HG03095 (cell line): ENCODE results near the gene HNRNPR.
"Not testable (repeated sequence)": the region's sequence is repeated elsewhere in the genome, so short reads cannot be mapped to it uniquely, and the experiment has no call there.

Experiments
- ATAC-seq: cut with Tn5 transposase; IDR thresholded peaks from one replicate; pipeline ENCODE4 v1.9.1; 2021; ENCODE audit warnings: moderate library complexity; ENCODE audit not compliant: unreplicated experiment

Gene HNRNPR

DNA sequence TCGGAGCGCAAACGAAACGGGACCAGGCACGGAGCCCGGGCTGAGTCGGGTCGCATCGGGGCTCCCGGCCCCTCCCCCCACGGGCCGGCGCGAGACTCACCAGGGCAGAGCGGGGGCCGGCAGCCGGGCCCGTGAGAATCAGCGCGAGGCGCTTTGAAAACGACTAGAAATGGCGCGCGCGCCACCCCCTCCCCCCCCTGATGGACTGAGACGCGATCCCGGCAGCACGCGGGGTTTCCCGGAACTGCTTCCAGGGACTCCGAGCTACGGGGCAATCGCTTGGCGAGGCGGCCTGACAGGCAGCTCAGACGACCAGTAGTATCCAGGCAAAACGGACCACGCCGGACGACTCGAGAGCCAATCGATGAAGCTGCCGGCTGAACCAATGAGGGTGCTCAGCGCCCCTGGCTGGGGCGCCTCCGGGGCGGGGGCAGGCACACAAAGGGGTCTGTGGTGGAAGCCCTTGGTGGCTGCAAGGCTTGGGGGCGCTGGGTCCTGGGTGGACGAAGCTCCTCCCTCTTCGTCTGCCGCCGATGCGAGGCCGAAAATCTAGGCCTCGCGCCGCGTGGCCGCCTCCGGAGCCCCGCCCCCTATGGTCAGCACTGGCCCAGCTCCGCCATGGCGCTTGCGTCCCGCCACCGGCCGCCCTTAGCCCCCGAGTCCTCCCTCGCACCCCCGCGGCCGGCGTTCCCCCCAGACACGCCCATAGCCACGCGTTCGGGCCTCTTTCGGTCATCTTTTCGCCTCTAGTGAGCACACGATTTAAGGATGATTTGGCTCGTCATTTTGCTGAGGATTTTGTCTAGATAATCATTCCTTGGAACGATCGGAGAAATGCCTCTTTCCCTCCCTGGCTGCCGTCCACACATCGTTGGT is at the start of gene HNRNPR:
HNRNPR (minus strand) TSS at position 174 of the 876 bp plus-strand sequence. CDS start 3,276 bp downstream, outside the sequence.
- ATAC-seq = peak; percentile 88

DNA sequence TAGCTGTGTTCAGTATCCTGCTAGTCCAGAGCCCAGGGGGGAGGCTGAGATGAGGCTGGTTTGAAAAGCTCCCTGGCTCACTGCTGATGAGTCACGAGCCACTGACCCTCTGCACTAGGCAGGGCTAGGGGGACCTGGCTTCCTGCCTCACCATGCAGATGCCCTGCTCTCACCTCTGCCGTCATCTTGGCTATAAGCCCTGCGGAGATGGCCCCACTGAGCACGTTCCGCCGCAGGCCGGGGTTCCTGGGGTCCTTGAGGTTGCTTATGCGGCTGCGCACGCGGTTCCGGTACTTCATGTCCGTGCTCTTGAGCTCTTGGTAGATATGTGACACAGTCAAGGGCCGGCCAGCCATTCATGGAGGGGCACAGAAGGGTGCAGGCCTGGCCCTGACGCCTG is 49.6 kb upstream of the HNRNPR start:
- ATAC-seq = no peak

DNA sequence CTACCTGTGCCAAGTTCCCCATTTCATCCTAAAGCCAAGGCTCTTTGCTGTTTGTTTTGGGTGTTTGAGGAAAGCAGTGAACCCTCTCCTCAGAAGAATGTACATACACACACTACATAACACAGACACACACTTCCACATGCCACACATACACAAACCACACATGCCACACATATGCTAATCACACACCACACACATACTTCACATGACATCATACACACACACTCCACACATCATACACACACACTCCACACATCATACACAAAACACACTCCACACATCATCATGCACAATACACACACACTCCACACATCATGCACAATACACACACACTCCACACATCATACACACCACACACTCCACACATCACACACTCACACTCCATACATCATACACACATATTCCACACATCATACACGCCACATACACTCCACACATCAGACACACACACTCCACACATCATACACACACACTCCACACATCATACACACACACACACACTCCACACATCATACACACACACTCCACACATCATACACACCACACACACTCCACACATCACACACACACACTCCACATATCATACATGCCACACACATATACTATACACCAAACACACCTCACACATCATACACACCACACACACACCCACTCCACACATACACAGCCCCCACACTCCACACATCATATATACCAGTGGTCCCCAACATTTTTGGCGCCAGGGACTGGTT is 48.2 kb upstream of the HNRNPR start:
- no peak for ATAC-seq

DNA sequence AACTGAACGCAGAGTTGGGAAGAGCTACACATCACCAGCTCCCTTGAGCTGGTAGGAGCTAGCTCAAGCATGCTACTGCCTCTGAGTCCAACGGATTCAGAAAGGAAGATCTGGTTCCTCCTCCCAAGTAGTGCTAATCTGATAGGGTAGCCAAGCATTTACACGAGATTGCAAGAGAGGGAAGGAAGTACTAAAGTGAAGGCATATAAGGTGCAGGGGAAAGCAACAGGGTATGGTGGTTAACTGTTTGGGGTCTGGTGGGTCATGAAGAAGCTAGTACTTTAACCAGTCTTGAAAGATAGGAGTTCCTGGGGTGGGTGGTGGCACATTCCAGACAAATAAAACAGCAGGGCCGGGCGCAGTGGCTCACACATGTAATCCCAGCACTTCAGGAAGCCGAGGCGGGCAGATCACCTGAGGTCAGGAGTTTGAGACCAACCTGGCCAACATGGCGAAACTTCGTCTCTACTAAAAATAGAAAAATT is 45.8 kb upstream of the HNRNPR start:
- no peak for ATAC-seq

DNA sequence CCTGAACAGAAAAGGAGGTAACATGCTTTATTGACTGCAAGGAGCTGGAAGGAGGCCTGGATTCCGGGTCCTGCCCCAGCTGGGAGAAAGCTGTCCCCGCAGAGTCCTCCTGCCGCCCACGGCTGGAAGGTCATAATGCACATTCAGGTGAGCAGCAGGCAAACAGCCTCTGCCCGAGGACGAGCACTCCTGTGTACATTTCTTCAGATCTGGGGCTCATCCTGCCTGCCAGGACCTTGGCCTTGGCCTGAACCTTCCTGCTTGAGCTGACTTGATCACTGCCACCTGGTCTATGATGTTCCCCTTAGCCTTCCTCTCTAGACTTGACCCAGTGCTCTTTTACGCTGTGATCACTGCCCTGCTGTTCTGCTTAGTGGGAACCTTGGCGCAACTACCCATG is 43.4 kb upstream of the HNRNPR start:
- ATAC-seq = no peak

DNA sequence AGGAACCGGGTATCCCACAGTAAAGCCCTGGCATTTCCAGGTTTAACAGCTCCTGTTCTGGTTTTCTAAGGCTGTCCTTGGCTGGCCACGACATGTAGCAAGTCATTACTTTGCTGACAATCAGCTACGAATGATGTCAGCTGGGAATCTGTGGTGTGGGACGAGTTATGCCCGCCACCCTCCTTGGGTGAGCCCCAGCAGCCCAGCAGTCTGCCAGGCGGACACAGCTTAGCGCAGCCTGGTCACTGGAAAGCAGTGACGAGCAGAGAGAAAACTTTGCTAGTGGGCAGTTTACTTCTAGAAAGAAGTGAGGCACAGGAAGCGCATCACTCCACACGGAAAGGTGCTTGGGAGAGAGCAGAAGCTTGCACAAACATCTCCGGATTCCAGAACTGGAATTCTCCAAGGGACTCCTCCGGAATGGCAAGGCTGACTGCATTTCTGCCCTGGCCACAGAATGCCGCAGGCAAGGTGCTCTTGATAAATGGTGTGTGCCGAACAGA is 41.1 kb upstream of the HNRNPR start:
- no peak for ATAC-seq

DNA sequence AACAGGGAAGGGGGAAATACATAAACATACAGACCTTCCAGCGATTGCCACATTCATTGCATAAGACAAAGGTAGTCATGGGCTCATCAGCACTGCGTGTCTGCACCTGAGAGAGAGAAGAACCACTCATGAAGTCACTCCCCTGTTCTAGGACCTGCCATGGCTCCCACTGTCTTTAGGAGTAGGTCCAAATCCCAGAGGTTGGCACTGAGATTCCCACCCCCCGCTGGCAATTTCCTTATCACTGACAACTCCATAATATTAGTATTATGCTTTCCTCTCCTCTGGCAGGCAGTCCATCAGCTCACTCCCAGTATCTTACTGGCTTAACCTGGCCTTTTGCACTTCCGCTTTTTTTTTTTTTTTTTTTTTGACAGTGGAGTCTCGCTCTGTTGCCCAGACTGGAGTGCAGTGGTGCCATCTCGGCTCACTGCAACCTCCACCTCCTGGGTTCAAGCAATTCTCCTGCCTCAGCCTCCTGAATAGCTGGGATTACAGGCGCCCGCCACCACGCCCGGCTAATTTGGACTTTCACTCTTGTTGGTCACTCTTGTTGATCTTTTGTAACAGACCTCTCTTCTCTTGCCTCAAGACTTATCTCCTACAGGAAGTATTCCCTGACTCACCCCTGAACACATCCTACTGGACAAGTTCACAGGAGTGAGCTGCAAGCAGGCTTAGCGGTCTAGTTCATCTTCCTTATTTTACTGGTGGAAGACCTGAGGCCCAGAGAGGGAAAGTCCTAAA is 40.4 kb upstream of the HNRNPR start:
- ATAC-seq = no peak

DNA sequence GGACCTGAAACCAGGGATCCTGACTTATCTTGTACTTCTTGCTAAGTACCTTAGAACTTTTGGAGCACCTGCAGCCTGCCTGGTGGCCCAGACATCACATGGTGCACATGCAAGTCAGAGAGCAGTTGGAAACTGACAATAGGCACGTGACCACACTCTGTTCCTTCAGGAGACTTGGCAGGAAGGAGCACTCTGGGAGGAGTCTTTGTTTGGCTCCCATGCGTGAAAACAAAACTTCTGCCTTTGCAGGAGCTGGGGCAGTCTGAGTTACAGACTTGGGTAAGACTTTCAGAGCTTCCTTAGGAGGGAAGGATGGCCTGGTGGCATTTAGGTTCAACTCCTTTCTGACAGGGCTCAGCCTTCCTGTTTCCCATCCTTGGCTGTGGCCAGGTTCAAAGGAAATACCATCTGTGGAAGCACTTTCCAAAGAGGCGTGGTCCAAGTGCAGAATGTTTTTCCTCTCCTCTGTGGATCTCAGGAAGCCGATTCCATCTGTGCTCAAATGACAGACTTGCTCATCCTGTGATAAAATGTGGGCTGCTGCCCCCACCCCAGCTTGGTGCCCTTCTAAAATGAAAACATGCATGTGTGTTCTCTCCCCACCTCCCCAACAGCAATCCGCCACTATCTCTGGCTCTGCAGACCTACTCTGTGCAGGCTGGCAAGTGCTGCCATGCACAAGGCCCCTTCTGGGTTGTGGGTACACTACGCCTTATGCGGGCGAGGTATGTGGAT is 39.7 kb upstream of the HNRNPR start:
- no peak for ATAC-seq

DNA sequence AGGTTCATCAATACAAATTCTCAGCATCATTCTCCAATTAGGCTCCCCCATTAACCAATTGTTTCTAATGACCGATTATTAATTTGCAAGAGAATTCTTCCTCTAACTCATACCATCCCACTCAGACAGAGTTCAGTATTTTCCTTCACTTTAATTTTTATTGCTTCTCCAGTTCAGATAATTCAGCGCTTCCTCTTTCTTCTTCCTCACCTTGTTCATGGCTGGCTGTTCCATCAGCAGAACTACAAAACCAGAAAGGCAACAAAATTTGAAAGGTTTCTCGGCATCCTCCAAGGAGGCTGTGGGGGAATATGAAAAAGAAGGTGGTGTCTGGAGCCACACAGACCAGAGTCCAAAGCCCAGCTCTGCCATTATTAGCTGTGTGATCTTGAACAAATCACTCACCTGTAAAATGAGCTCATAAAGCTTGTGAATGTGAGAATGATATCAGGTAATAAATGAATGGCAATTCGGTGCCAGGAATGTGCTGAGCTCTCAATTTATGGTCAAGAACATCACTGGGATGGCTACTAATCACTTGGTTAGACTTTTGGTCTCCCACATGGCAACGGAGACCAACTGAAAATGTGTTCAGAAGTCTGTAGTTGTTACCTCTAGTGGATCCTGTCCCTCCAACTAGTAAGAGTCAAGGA is 37.3 kb upstream of the HNRNPR start:
- no peak for ATAC-seq

DNA sequence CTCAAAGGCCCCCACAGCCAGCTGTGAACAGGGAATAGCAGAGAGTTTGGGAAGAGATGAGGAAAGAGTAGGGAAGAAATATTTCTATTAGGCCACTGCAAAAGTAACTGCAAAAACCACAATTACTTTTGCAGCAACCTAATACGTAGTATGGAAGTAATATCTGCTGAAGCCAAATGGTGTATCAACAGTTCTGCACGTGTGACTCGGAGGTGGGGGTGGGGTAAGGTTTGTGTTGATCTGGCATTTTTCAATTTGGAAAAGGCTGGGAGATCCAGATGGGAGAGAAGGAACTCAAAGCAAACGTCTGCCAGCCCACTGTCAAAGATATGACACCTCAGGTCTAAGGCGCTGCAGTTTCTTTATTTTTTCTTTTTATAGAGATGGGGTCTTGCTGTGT is 36.6 kb upstream of the HNRNPR start:
- no peak for ATAC-seq

DNA sequence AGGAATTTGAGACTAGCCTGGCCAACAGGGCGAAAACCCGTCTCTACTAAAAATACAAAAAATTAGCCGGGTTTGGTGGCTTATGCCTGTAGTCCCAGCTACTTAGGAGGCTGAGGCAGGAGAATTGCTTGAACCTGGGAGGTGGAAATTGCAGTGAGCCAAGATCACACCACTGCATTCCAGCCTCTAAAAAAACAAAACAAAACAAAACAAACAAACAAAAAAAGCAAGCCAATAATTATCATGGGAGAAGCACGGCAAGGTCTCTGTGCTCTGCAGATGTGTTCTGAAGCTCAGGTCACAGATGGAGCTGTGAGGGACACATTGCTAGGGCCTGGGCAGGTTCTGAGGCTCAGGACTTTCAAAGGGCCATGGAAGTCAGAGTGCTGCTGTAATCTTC is 36.2 kb upstream of the HNRNPR start:
- ATAC-seq = not testable (repeated sequence)

DNA sequence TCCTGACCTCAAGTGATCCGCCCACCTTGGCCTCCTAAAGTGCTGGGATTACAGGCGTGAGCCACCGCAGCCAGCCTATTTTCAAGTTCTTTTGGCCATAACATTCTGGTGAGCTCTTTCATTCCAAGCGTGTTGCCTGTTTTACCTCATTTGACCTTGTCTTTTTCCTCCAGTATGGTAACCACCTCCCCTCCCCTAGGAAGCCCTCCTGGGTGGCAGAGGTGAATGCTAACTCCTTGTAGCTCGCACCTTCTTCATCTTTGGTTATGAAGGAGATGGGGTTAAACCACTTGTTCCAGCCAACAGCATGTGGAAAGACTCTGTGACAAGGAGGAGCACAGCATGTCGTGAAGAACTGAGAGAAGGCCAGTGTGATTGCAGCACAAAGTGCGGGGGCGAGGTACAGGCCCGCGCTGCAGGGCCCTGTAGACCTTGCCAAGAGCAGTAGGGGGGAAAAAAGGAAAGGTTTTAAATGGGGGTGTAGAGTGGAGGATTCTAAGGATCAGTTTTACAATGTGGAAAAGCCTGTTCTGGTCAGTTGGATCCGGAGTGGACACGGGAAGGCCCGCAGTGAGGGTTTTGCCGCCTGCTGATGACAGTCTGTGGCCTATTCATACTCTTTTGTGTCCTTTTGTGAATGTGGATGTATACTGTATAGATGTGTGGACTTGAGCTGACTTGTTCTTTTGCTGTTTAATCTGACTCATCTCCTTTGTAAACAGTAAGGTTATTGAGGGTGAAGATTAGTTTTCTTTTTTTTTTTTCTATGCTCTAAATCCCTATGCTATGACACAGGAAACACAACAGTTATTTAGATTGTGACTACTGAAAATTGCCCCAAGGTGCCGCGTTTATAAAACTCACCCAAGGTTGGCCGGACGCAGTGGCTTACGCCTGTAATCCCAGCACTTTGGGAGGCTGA is 33.1 kb upstream of the HNRNPR start:
- no peak for ATAC-seq

DNA sequence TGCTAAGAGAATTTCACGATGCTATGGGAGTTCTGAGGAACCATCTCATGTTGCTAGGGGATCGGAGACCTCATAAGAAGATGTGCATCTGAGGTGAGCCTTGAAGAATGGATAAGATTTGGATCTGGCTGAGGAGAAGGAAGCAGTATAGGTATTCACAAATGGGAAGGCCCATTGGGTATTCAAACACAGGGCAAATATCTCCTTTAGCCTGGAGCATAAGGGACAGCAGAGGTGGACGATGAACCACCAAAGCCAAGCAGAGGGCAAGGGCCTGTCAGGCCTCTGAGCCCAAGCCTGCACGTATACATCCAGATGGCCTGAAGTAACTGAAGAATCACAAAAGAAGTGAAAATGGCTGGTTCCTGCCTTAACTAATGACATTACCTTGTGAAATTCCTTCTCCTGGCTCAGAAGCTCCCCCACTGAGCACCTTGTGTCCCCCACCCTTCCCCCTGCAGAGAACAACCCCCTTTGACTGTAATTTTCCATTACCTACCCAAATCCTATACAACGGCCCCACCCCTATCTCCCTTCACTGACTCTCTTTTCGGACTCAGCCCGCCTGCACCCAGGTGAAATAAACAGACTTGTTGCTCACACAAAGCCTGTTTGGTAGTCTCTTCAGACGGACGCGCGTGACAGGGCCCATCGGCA is 30.1 kb upstream of the HNRNPR start:
- not testable (repeated sequence) for ATAC-seq

DNA sequence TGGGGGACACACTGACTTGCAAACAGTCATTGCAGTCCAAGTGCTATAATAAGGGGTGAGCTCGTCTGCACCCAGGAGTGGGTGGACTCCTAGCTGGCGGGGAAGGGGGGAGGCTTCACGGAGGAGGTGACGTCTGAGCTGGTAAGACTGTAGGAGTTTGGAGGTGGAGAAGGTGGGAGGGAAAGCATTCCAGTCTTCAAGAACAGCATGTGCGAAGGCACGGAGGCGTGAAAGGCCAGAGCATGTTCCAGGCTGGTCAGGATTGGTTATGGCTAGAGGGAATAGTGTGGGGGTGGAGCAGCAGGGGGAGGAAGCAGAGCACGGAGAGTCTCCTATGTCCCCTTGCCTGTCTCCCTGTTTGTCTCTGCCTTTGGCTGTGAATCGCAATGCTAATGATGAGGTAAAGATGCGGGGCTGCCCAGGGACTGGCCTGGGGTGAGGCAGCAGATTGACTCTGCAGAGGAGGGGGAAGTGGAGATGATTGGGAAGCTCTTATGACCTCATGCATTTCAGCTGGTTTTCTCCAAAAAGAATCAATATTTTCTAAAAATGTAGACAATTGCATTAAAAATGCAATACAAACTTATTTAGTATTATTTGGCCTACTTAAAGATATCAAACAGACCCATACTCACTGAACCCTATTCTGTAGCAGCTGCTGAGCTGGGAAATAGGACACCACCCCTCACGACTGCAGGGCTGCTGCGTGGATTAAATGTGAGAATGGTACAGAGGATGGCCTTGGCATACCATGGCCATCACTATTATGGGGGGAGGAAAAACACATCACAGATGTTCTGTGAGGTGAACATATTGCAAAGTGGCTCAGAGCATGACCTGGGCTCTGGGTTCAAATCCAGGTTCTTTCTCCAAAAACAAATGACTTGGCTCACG is 28.1 kb upstream of the HNRNPR start:
- ATAC-seq = no peak

DNA sequence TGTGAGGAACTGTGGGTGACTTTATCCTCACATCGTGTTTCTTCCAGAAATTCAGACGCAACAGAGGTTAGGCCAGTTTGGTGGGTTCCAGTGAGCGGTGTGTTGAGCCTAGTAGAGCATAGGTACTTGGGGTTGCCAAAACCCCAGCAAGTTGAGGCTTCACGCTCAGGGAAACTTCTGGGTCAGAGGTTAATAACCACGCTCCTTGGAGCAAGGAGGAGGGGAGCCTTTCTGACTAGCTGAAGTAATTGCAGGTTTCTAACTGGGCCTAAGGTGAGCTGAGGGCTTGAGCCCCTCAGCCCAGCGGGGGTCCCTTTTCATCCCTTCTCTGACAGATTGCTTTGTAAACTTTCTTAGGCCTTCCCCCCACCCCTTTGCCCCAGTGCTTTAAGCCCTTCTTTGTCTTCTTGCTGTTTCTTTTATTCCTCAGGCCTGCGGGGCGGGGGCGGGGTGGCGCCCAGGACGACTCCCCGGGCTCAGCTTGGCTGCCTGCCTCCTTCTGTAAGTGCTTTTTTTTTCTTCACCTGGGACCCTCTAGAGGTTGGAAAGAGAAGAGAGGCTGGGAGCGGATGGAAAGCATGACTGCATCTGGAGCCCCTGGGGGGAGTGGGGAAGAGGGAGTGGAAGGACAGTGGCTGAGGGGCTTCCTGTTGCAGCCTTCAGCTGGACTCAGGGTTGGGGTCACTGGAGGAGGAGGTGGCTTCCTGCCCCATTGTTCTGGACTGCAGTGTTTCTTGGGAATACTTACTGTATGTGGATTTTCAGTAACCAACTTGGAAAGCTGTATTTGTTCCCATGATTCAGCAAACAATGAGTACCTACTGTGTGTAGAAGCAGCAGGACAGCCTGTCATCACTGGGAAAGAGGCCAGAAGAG is 26.9 kb upstream of the HNRNPR start:
- ATAC-seq = no peak

DNA sequence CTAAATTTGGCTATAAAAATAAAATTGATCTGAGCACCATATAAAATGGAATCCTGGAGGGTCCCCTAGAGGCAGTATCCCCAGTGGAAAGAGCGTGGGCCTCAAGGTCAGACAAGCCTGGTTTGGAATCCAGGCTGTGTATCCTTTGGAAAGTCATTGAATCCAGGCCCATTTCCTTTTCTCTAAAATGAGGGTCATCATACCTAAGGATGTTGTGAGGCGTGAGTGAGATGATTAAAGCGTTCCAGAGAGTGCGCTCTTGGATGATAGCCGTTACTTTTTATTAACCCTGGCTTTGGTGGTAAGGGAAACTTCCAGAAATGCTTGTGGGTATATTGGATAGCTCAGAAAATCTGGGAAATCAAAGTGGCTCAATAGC is 26.2 kb upstream of the HNRNPR start:
- ATAC-seq = no peak
